Endodermal cell (in vitro differentiated cells): Measurements from ENCODE around the gene PALM3. TPM values are rescaled to one million over a fixed set of nuclear protein-coding genes. Genes with fewer than 3 reads are reported as not detected.

Experiments used
- DNase-seq: peaks from one replicate; pipeline ENCODE4 v3.0.0-alpha.2; 2017
- H3K27ac ChIP-seq: 2 replicates; pipeline ENCODE4 v1.5.1; 2013; ENCODE audit warnings: mild to moderate bottlenecking, low read depth, low read length, moderate library complexity
- H3K27me3 ChIP-seq: 2 replicates; pipeline ENCODE4 v1.6.1; 2013; ENCODE audit warnings: mild to moderate bottlenecking, low read length, moderate library complexity; ENCODE audit not compliant: insufficient read depth, control insufficient read depth, poor library complexity, severe bottlenecking
- H3K36me3 ChIP-seq: 2 replicates; pipeline ENCODE4 v1.7.0; 2013; ENCODE audit warnings: mild to moderate bottlenecking, low read length, moderate library complexity; ENCODE audit not compliant: control insufficient read depth, insufficient read depth
- H3K4me1 ChIP-seq: one replicate; pipeline ENCODE4 v1.7.0; 2013; ENCODE audit warnings: low read length; ENCODE audit not compliant: control insufficient read depth, insufficient read depth
- H3K4me3 ChIP-seq: 2 replicates; pipeline ENCODE4 v1.5.1; 2013; ENCODE audit warnings: mild to moderate bottlenecking, low read length, moderate library complexity
- H3K9ac ChIP-seq: 2 replicates; pipeline ENCODE4 v1.6.1; 2013; ENCODE audit warnings: mild to moderate bottlenecking, low read length, moderate library complexity; ENCODE audit not compliant: poor library complexity, severe bottlenecking; ENCODE audit errors: extremely low read depth
- H3K9me3 ChIP-seq: 2 replicates; pipeline ENCODE4 v1.6.1; 2013; ENCODE audit warnings: mild to moderate bottlenecking, low read length, moderate library complexity; ENCODE audit not compliant: control insufficient read depth
- H3K27ac Mint-ChIP-seq: 2 replicates; pipeline ENCODE4 v1.8.0; 2020; ENCODE audit warnings: mixed read lengths
- H3K27me3 Mint-ChIP-seq: 2 replicates; pipeline ENCODE4 v1.8.0; 2021; ENCODE audit warnings: mild to moderate bottlenecking, mixed read lengths; ENCODE audit not compliant: insufficient read depth
- H3K36me3 Mint-ChIP-seq: 2 replicates; pipeline ENCODE4 v1.8.0; 2020; ENCODE audit warnings: low read depth, mixed read lengths
- H3K4me1 Mint-ChIP-seq: 2 replicates; pipeline ENCODE4 v1.8.0; 2020; ENCODE audit warnings: mixed read lengths
- H3K4me3 Mint-ChIP-seq: 2 replicates; pipeline ENCODE4 v1.8.0; 2020; ENCODE audit warnings: mild to moderate bottlenecking, moderate library complexity, mixed read lengths
- H3K9me3 Mint-ChIP-seq: 2 replicates; pipeline ENCODE4 v1.8.0; 2020; ENCODE audit warnings: mild to moderate bottlenecking, mixed read lengths
- WGBS, 2 experiments: methylation state at CpG; one replicate each; pipeline versions ENCODE4 v1.1.5 to v1.1.7; 2013; ENCODE audit warnings: missing lambda C conversion rate in 2 of 2, mixed read lengths in 1 of 2; ENCODE audit not compliant: insufficient coverage in 1 of 2, insufficient read length in 1 of 2; 5-methylcytosine and 5-hydroxymethylcytosine counted together
- long read RNA-seq, 4 experiments: library from polyadenylated mRNA in 2 of 4; library from RNA in 1 of 4; library from capped mRNA in 1 of 4; stranded (forward) in 3 of 4; unstranded in 1 of 4; transcript quantifications; one replicate each; pipeline ENCODE4 v2.0.0, GENCODE V29; 2020 to 2021; ENCODE audit warnings: inconsistent platforms in 1 of 4
- polyA plus RNA-seq, 2 experiments: library from polyadenylated mRNA; stranded (reverse); fragments of 50-300 nt; gene quantifications; one replicate each; pipeline ENCODE4 v1.2.3, GENCODE V29; 2013
- total RNA-seq, 2 donors: library from RNA; stranded (reverse); fragmentation: NEBNext Ultra II Directional in 1 of 2; extraction: Animal tissue kit (Norgen Biotek cat#: 25700) in 1 of 2; gene quantifications; 2 replicates in 1 of 2; 3 replicates in 1 of 2; pipeline ENCODE4 v1.2.1, GENCODE V29; 2021
- TF ChIP-seq, protein P1 (sequence below): fragments of 200-600 bp; sonication (generic); conservative IDR thresholded peaks from 2 replicates; pipeline ENCODE4 v1.5.0; 2021; ENCODE audit warnings: antibody characterized with exemption, mild to moderate bottlenecking

PALM3 gene, protein sequence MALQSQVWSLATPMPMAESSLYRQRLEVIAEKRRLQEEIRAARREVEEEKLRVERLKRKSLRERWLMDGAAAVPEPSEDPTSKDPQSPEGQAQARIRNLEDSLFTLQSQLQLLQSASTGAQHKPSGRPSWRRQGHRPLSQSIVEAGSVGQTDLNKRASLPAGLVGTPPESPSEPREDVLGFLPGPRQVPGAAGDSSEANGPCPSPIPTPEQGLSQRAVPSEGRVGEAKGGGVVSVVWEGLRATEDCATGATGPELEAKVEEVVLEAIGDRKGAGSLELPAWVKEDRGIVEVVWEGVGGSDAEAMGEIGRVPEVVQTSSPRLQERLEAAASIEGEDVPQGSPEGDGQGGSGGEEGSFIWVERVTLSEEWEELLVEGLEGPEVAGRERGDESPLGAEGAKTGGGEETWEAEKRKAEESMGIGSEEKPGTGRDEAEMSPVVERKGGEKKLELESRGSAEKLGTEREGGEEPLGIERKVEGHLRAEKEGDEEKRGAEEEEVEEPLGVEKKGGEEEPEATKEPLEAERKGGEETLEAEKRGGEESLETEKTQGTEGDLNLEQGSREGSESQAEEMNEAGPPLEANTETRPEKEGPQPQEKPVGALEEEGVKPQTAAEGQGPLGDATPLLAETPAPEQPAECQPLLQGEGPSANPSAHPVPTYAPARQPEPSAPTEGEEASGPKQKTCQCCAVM
- total RNA-seq: 1 to 10 TPM; 1.3 to 4.9 TPM
- polyA plus RNA-seq (2013, experiment 1 of 2): 7.6 TPM
- polyA plus RNA-seq (2013, experiment 2 of 2): 5.2 TPM
- long read RNA-seq, experiment 1, partial matches to known transcripts: 0 of 1 reads
- long read RNA-seq, experiment 1, other reads (novel, unspliced or antisense): 1 of 1 reads
- long read RNA-seq, experiment 2: 0 reads
- long read RNA-seq, experiment 3: 0 reads
- long read RNA-seq, experiment 4: 0 reads

DNA sequence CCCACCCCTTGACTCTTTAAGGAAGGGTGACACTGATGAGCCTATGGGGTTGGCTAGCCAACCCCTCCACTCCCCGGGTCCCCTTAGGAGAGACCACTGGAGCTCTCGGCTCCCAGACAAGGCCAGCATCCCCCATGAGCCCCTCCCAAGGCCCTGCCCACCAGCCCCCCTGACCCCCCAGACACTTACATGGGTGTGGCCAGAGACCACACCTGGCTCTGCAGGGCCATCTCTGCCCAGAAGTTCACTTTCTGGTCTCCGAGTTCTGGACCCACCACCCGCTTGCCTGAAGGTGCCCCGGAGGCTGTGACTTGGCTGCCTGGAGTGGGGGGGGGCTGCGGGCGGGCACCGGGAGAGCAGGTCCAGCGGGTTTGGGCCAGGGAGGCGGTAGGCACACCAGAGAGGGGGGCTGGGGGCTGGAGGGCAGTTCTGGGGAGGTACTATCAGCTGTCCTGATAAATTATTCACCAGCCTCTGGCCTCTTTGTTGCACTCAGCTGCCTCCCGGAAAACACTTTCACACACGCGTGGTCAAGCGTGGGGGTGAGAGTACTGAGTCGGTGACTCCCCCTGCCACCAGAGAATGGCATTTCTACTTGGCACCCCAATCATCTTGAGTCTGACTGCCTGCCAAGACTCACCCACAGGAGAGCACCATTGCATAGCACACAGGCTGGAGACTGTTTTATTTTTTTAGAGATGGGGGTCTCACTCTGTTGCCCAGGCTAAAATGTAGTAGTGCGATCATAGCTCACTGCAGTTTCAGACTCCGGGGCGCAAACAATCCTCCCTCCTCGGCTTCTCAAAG, at the start of gene PALM3:
Gene PALM3, minus strand, starts transcription at position 326 of the 807 bp plus-strand sequence. Its CDS starts 96 bp downstream, at position 230.
- no peaks in the 10 kb centered on the region for H3K36me3 ChIP-seq
- no peak within 1 kb of the TSS for H3K9ac ChIP-seq
- WGBS, 2 experiments: 88 to 90% methylated on average over 9 to 19 of the region's 19 CpGs
- H3K27me3 ChIP-seq: peaks cover 24% of the 10 kb centered on the region
- H3K4me1 ChIP-seq: no peaks in the 10 kb centered on the region
- Mint-ChIP-seq H3K4me1 (no peaks in the 10 kb centered on the region), H3K36me3 (no peaks in the 10 kb centered on the region), H3K27ac (no peak within 1 kb of the TSS), H3K27me3 (peaks cover 35% of the 10 kb centered on the region), H3K4me3 (no peak within 1 kb of the TSS), H3K9me3 (no peaks in the 10 kb centered on the region)
- TF ChIP-seq, protein P1, sequence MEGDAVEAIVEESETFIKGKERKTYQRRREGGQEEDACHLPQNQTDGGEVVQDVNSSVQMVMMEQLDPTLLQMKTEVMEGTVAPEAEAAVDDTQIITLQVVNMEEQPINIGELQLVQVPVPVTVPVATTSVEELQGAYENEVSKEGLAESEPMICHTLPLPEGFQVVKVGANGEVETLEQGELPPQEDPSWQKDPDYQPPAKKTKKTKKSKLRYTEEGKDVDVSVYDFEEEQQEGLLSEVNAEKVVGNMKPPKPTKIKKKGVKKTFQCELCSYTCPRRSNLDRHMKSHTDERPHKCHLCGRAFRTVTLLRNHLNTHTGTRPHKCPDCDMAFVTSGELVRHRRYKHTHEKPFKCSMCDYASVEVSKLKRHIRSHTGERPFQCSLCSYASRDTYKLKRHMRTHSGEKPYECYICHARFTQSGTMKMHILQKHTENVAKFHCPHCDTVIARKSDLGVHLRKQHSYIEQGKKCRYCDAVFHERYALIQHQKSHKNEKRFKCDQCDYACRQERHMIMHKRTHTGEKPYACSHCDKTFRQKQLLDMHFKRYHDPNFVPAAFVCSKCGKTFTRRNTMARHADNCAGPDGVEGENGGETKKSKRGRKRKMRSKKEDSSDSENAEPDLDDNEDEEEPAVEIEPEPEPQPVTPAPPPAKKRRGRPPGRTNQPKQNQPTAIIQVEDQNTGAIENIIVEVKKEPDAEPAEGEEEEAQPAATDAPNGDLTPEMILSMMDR: no peak
- H3K27ac ChIP-seq: no peak within 1 kb of the TSS
- no peak within 1 kb of the TSS for H3K4me3 ChIP-seq
- no peaks in the 10 kb centered on the region for H3K9me3 ChIP-seq
- no peak for DNase-seq

DNA sequence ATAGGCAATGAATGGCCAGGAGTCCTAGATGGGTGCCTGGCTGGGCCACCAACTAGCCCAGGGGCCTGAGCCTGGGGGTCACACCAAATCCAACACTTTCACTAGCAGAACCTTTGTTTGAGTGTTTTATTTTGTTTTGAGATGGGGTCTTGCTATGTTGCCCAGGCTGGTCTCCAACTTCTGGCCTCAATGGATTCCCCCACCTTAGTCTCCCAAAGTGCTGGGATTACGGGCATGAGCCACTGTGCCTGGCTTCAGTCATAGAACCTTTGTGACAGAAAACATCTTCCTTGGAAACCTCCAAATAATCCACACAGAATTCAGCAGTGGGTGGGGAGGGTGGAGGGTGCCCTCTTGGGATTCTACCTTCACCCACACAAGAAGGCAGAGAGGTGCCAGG, 49.6 kb upstream of the PALM3 start:
- no peak overlapping the region for H3K4me3 ChIP-seq
- no peak overlapping the region for H3K27ac ChIP-seq
- 89 to 100% methylated on average over 1 of the region's 1 CpG for WGBS, 2 experiments
- peaks cover 3% of the 10 kb centered on the region for H3K36me3 Mint-ChIP-seq
- no peak overlapping the region for H3K4me3 Mint-ChIP-seq
- H3K36me3 ChIP-seq: no peaks in the 10 kb centered on the region
- H3K9me3 ChIP-seq: no peaks in the 10 kb centered on the region
- H3K4me1 Mint-ChIP-seq: peaks cover 11% of the 10 kb centered on the region
- H3K9ac ChIP-seq: no peak overlapping the region
- H3K27ac Mint-ChIP-seq: no peak overlapping the region
- H3K4me1 ChIP-seq: peaks cover 10% of the 10 kb centered on the region
- DNase-seq: no peak
- no peaks in the 10 kb centered on the region for H3K27me3 Mint-ChIP-seq
- TF ChIP-seq, protein P1: no peak
- H3K9me3 Mint-ChIP-seq: no peaks in the 10 kb centered on the region
- no peaks in the 10 kb centered on the region for H3K27me3 ChIP-seq

DNA sequence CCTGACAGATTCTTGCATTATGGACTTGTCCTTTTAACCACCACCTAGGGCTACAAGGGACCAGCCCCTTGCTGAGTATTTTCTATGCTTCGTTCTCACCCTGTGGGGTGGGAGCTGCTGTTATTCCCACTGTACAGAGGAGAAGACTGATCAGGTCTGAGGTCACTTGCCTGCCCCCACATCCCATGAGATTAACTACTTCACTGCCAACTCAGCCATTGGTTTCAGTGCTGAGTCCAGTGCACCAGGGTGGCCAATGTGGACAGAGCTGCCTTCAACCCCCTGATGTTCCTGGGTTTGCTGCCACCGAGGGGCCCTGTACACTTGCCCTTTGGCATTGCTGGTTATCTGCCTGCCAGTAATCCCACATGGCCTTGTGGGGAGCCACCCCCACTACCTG, 48.8 kb upstream of the PALM3 start:
- 89% methylated on average over 2 of the region's 2 CpGs; no CpG with 5 or more reads in 1 of the 2 experiments for WGBS, 2 experiments
- H3K9ac ChIP-seq: no peak overlapping the region
- peaks cover 7% of the 10 kb centered on the region for H3K36me3 Mint-ChIP-seq
- no peak for DNase-seq
- no peak overlapping the region for H3K4me3 Mint-ChIP-seq
- TF ChIP-seq, protein P1: no peak
- no peaks in the 10 kb centered on the region for H3K27me3 Mint-ChIP-seq
- H3K4me3 ChIP-seq: no peak overlapping the region
- H3K27ac Mint-ChIP-seq: no peak overlapping the region
- H3K9me3 ChIP-seq: no peaks in the 10 kb centered on the region
- H3K4me1 ChIP-seq: peaks cover 8% of the 10 kb centered on the region
- no peaks in the 10 kb centered on the region for H3K27me3 ChIP-seq
- H3K4me1 Mint-ChIP-seq: peaks cover 6% of the 10 kb centered on the region
- peaks cover 5% of the 10 kb centered on the region for H3K36me3 ChIP-seq
- H3K27ac ChIP-seq: no peak overlapping the region
- no peaks in the 10 kb centered on the region for H3K9me3 Mint-ChIP-seq
